Aorta (tissue), 5 donors: ENCODE data around the gene XDH. TPM values are rescaled to one million over a fixed set of nuclear protein-coding genes. Genes with fewer than 3 reads are reported as not detected.
A peak's percentile ranks its signal among the peaks of the same experiment; 100 is the strongest.

Experiments used
- ATAC-seq: fragments of 200-7000 bp; cut with Tn5 transposase; one replicate; pipeline ENCODE4 v1.9.1; 2022; ENCODE audit warnings: moderate library complexity; ENCODE audit not compliant: low FRiP score
- DNase-seq, 2 donors: peaks; one replicate each; pipeline ENCODE4 v3.0.0-alpha.2; 2020
- H3K27ac ChIP-seq, 2 donors: one replicate each; pipeline ENCODE4 v1.5.1; 2013; ENCODE audit warnings: low read length in 2 of 2, mild to moderate bottlenecking in 2 of 2, moderate library complexity in 2 of 2, control low read depth in 1 of 2, inconsistent platforms in 1 of 2, low read depth in 1 of 2
- H3K27me3 ChIP-seq, 2 donors: one replicate each; pipeline ENCODE4 v1.6.1; 2013; ENCODE audit warnings: control low read depth in 1 of 2, low read length in 1 of 2, mild to moderate bottlenecking in 1 of 2, moderate library complexity in 1 of 2; ENCODE audit not compliant: insufficient read depth in 2 of 2, control insufficient read depth in 1 of 2
- H3K36me3 ChIP-seq, 2 donors: one replicate each; pipeline ENCODE4 v1.6.1; 2013; ENCODE audit warnings: control low read depth in 1 of 2, low read length in 1 of 2, mild to moderate bottlenecking in 1 of 2; ENCODE audit not compliant: insufficient read depth in 2 of 2, control insufficient read depth in 1 of 2
- H3K4me1 ChIP-seq, 2 donors: one replicate each; pipeline ENCODE4 v1.6.1; 2013; ENCODE audit warnings: low read length in 2 of 2, control low read depth in 1 of 2, mild to moderate bottlenecking in 1 of 2, moderate library complexity in 1 of 2; ENCODE audit not compliant: insufficient read depth in 2 of 2, control insufficient read depth in 1 of 2
- H3K4me3 ChIP-seq, 2 donors: one replicate each; pipeline ENCODE4 v1.5.1; 2013; ENCODE audit warnings: low read length in 2 of 2, control low read depth in 1 of 2, mild to moderate bottlenecking in 1 of 2
- H3K9me3 ChIP-seq: one replicate; pipeline ENCODE4 v1.6.1; 2013; ENCODE audit warnings: mild to moderate bottlenecking, low read length; ENCODE audit not compliant: control insufficient read depth
- WGBS, 2 donors: extraction: QIAGEN DNeasy Blood & Tissue Kit; methylation state at CpG; one replicate each; pipeline ENCODE4 v1.1.7; 2013; 5-methylcytosine and 5-hydroxymethylcytosine counted together
- intact Hi-C, 2 donors: fragments of 100-400 bp; cut with DNase I; formaldehyde crosslinking; loops; one replicate each; pipeline versions ENCODE4 v1.14.2 to v1.15.0; 2022
- polyA plus RNA-seq, 2 donors: library from polyadenylated mRNA; stranded (reverse); fragments of 200-250 nt; gene quantifications; one replicate each; pipeline ENCODE4 v1.2.3, GENCODE V29; 2013
- total RNA-seq, 2 donors: library from RNA; stranded (reverse); fragmentation: NEBNext Ultra II Directional; extraction: Animal tissue kit (Norgen Biotek cat#: 25700); gene quantifications; one replicate each; pipeline ENCODE4 v1.2.1, GENCODE V29; 2021
- donor health status: healthy with polysubstance abuse.
- donor health status: Bipolar disorder and iron deficiency.
- donor health status: DM: no; HTN: no; CAD: no.
- donor health status: DM: no; HTN: no; CAD: no.
- donor health status: DM: yes; HTN: yes; CAD: no.

XDH gene
- total and polyA plus RNA-seq, 4 donors: 0.03 to 5.0 TPM; not detected in 2

DNA sequence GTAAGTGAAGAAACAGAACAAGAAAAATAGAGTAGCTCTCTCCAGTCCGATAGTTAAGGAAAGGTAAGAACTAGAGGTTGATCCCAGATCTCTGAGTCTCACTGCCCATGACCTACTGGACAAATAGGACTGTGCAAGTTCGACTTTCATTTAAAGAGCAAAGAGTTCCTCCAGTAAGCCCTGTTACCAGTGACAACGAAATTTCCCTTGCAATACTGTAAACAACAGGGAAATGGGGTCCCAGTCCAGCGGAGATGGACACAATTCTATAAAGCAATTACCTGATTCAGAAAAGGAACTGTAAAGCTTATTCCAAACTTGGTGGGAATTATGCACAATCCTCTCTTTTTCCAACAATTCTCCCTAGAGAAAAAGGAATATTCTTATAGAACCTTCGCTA is 65.9 kb downstream of the XDH start:
- DNase-seq (no peak), ATAC-seq (no peak)
- intact Hi-C loops: no loop called here
- no peaks in the 10 kb centered on the region for H3K4me1 ChIP-seq
- no peak overlapping the region for H3K27ac ChIP-seq
- 80 to 84% methylated on average over 5 of the region's 5 CpGs for WGBS, 2 donors
- no peaks in the 10 kb centered on the region for H3K36me3 ChIP-seq
- no peak overlapping the region for H3K4me3 ChIP-seq
- H3K27me3 ChIP-seq: peaks cover 0 to 1% of the 10 kb centered on the region in 2 donors
- H3K9me3 ChIP-seq: no peaks in the 10 kb centered on the region

DNA sequence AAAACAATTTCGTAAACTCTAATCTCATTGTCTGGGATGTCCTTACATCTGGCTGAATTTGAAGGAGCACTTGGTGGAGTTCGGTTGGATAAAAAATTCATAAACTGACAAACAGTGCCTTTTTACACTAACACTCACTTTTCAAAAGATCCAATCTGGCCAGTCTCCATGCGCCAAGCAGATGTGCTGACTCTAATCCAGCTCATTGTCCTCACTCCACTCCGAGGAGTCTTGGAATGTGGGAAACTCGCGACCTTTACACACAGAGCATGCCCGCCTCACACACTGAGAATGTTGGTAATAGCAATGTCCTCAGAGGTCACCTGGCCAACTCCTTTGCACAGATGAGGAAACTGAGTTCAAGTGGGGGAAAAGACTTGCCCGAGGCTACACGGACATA is 66.8 kb downstream of the XDH start:
- ATAC-seq (no peak), DNase-seq (no peak)
- WGBS, 2 donors: 77 to 81% methylated on average over 9 of the region's 9 CpGs
- Histone ChIP-seq H3K27me3 (no peaks in the 10 kb centered on the region), H3K4me3 (no peak overlapping the region), H3K4me1 (no peaks in the 10 kb centered on the region), H3K27ac (no peak overlapping the region), H3K36me3 (no peaks in the 10 kb centered on the region), H3K9me3 (no peaks in the 10 kb centered on the region)
- intact Hi-C loops: no loop called here

DNA sequence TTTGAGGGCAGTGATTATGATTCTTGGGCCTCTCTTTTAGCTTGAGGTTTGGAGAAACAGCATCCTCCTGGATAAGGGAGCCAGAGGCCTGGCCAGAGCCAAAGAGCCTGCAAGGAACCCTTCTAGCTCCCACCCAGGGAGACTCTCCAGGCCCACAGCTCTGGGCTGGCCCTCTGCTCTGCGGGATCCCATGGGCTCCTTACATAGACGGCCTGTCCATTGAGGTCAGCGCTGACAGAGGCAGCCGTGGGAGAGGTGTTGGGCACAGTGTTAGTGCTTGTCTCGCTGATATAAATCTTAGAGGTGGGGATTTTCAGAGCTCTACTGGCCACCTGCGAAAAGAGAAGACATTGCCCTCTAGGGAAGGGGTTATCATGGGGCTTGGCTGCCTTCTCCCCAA is 67.2 kb downstream of the XDH start:
- DNase-seq (no peak), ATAC-seq (no peak)
- Histone ChIP-seq H3K27ac (no peak overlapping the region), H3K36me3 (no peaks in the 10 kb centered on the region), H3K27me3 (no peaks in the 10 kb centered on the region), H3K4me1 (no peaks in the 10 kb centered on the region), H3K9me3 (no peaks in the 10 kb centered on the region), H3K4me3 (no peak overlapping the region)
- intact Hi-C loops: no loop called here
- 91% methylated on average over 6 of the region's 6 CpGs for WGBS, 2 donors

DNA sequence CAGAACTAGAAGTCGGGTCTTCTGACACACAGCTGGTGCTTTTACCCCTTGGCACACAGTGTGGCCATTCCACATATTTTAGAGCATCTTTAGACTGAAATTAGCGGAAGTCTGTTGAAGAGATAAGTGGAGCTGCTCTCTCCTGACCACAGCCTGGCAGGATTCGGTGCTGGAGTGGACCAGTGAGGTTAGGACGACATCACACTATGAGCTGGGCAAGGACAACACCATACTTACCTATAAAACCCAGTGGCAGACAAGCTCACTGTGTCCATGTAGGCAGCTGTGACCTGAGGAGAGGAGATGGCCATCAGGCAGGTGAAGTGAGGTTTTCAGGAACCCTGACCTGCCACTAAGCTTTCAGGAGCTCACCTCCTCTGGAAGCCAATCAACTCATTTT is 70.1 kb downstream of the XDH start:
- intact Hi-C loops: no loop called here
- ATAC-seq: no peak
- no peak for DNase-seq

GRCh38 chr2:31341351-31341750 is 73.2 kb downstream of the XDH start:
- ATAC-seq: no peak
- 85 to 89% methylated on average over 6 of the region's 6 CpGs for WGBS, 2 donors

More for the DNA sequence above, 70.1 kb downstream of the XDH start:
- WGBS, 2 donors: 85 to 90% methylated on average over 4 of the region's 4 CpGs
- H3K27me3 ChIP-seq: no peaks in the 10 kb centered on the region
- H3K36me3 ChIP-seq: no peaks in the 10 kb centered on the region
- H3K9me3 ChIP-seq: no peaks in the 10 kb centered on the region
- no peaks in the 10 kb centered on the region for H3K4me1 ChIP-seq
- H3K27ac ChIP-seq: no peak overlapping the region
- H3K4me3 ChIP-seq: no peak overlapping the region

DNA sequence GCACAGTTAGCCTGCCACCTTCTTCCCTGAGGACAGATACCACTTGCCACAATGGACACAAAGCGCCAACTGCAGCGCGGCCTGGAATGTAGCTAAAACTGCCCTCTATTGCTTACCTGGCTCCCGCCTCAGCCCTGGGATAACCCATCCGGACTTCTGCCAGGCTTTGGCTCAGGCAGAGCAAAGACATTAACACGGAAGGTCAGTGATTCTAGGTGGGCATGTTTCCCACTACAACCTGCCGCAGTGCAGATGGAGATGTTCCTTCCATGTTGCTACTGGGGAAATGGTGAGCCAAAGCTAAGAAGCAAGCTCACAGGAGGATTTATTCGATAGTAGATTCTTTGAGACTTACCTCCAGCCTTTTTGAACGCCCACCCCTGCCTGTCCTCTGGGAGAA is 74.8 kb downstream of the XDH start:
- Histone ChIP-seq H3K27ac (no peak overlapping the region), H3K4me3 (no peak overlapping the region), H3K4me1 (no peaks in the 10 kb centered on the region), H3K36me3 (no peaks in the 10 kb centered on the region), H3K27me3 (no peaks in the 10 kb centered on the region), H3K9me3 (no peaks in the 10 kb centered on the region)
- no peak for DNase-seq
- WGBS, 2 donors: 95 to 96% methylated on average over 9 of the region's 9 CpGs
- intact Hi-C loops: loop anchor here (10.0 kb wide), 2 partner anchors 365 to 1175 kb away; no protein-coding TSS in a partner anchor
- ATAC-seq: peak; percentile 23

More at GRCh38 chr2:31341351-31341750, 73.2 kb downstream of the XDH start:
- intact Hi-C loops: no loop called here
- Histone ChIP-seq H3K9me3 (no peaks in the 10 kb centered on the region), H3K27ac (no peak overlapping the region), H3K27me3 (no peaks in the 10 kb centered on the region), H3K36me3 (no peaks in the 10 kb centered on the region), H3K4me3 (no peak overlapping the region), H3K4me1 (no peaks in the 10 kb centered on the region)
- no peak for DNase-seq

- intact Hi-C loops: loop anchor here (10.0 kb wide), 2 partner anchors 363 to 1173 kb away; no protein-coding TSS in a partner anchor
Measured at GRCh38 chr2:31337860-31338259, 76.7 kb downstream of the XDH start.

DNA sequence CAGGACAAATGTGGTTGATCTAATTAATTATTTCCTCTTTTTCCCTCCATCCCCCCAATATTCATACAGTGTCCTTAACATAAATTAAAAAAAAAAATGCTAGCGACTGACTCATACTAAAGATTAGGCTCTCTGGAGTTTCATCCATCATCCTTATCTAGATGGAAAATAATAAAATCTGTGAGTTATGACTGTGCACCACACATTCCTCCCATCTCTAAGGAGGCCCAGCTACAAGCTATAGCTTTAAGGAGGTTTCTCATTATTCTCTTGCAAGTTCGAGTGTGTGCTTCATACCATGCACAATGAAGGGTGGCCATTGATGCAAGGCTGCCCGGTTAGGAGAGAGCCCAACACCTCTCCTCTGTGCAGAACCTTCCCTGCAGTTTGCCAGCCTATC is 77.3 kb downstream of the XDH start:
- H3K27me3 ChIP-seq: no peaks in the 10 kb centered on the region
- DNase-seq (no peak), ATAC-seq (no peak)
- no peaks in the 10 kb centered on the region for H3K36me3 ChIP-seq
- no peak overlapping the region for H3K27ac ChIP-seq
- no peaks in the 10 kb centered on the region for H3K4me1 ChIP-seq
- no peak overlapping the region for H3K4me3 ChIP-seq
- WGBS, 2 donors: 32 to 55% methylated on average over 3 of the region's 3 CpGs
- H3K9me3 ChIP-seq: no peaks in the 10 kb centered on the region
- intact Hi-C loops: loop anchor here (10.0 kb wide), 2 partner anchors 362 to 1172 kb away; no protein-coding TSS in a partner anchor

More at GRCh38 chr2:31337860-31338259, 76.7 kb downstream of the XDH start:
- Histone ChIP-seq H3K4me1 (no peaks in the 10 kb centered on the region), H3K9me3 (no peaks in the 10 kb centered on the region), H3K4me3 (no peak overlapping the region), H3K36me3 (no peaks in the 10 kb centered on the region), H3K27me3 (no peaks in the 10 kb centered on the region), H3K27ac (no peak overlapping the region)
- DNase-seq (no peak), ATAC-seq (no peak)
- 57 to 64% methylated on average over 6 of the region's 6 CpGs for WGBS, 2 donors

DNA sequence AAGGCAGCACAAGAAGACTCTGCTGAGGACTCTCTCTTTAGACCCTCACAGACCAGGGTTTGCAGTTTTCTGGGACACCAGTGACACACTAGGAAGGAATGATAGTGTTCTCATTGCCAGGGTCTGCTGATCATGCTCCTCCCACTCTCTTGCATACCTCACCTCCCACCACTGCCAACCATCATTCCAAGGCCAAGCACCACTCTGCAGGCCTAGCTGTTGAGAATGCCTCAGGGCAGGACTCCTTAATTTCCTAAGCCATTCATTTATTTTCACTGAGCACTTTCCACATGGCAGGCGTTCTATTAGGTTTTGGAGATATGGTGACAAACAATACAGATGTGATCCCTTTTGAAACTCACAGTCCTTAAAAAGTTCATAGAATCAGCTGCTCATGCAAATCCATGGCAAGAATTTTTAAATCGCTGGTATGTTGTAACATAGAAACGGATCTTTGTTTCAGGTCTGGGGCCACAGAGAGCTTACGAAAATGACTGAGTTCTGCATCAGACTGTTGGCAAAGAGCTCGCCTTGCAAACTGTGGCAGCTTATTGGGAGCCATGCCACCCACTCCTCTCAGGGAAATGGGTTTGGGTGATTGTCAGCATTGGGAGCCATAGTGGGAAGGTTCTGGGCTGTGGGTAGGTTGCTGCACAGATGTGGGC is 78.5 kb downstream of the XDH start:
- DNase-seq (peak in 1 of 2 donors; percentile 70), ATAC-seq (no peak)
- 30 to 54% methylated on average over 5 of the region's 5 CpGs for WGBS, 2 donors
- H3K9me3 ChIP-seq: no peaks in the 10 kb centered on the region
- H3K27ac ChIP-seq: peak overlapping the region in 1 of 2 donors; percentile 12
- H3K4me1 ChIP-seq: no peaks in the 10 kb centered on the region
- no peaks in the 10 kb centered on the region for H3K27me3 ChIP-seq
- intact Hi-C loops: loop anchor here (10.0 kb wide), 2 partner anchors 361 to 1171 kb away; no protein-coding TSS in a partner anchor
- no peak overlapping the region for H3K4me3 ChIP-seq
- no peaks in the 10 kb centered on the region for H3K36me3 ChIP-seq
